GM10847 (cell line): ENCODE data around the gene PPP2R5C.

ENCODE experiments used
- POLR2A ChIP-seq: IDR thresholded peaks from 2 replicates; pipeline ENCODE4 v1.6.1; 2011; ENCODE audit not compliant: insufficient read length; ENCODE audit errors: extremely low read depth

Gene PPP2R5C

DNA sequence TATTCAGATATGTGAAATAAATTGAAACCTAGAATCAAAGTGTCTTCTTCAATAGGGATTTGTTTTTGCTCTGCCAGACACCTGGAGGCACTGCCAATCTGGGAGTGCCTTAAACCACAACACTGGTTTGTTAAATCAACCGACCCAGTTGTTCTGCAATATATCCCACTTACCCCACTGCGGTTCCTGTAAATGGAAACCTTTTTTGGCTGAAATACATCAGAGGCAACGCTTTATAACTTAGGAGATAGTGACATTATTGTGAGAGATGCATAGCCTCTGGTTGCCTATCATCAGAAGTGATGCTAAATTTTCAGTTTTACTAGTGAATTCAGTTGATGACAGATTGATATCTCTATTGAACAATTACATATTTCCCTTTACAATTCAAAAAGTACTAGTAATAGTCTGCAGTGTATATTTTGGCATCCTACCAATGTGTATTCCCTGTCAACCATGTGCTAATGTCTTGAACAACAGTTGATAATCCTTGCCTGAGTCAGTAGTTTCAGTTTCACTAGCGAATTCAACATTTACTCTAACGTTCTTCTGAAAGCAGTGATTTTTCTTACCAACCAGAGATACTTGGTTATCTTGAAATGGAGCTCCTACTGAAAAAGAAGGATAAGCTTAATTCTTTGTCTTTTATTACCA lies 30.5 kb downstream of the PPP2R5C start:
- TF ChIP-seq POLR2A: no peak

DNA sequence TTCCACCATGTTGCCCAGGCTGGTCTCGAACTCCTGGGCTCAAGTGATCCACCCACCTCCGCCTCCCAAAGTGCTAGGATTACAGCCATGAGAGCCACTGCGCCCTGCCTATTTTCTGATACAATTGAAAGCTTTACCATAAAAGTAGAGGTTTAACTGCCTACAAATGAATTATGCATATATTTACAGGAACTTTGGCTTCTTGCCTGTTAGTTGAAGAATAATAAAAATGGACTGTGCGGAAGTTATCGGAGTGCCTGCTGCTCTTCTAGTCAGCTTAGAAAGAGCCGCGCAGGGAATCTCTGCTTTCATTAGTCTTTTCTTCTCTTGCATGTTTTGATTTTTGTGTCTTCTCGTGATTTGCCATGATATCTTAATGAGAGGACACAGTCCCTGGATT lies 34.5 kb downstream of the PPP2R5C start:
- TF ChIP-seq POLR2A: no peak

DNA sequence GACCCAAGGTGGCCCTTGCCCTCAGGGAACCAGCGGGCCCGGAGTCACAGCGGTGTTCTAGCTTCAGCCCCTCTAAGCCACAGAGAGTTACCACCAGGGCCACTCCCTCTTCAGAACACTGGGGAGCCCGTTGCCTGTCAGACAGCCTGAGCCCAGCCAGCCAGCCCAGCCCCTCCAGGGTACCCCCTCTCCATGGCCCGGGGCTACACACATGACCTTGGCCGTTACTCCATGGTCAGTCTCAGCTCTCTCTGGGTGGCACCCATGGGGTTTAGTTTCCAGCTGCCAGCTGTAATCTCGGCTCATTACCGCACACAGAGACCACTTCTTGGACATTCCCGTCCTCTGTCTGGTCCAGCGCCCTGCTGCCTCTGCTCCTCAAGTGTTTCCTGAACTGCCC lies 35.0 kb downstream of the PPP2R5C start:
- TF ChIP-seq POLR2A: no peak

DNA sequence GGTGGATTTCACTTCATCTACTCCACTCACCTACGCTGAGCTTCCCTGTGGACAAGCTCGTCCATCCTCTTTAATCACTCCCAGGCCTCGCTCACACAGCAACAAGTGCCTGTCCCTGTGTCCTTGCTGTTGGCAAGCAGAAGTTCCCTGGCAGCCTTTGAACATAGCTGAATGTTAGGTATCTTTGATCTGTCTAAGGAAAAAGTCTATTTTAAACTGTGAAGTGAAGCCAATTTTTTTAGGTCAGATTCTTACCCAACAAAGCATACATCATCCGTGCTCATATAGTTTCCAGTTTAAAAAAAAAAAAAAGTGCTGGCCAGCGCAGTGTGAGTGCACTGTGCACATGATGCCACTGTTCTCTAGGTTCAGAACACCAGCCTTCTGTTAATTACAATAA lies 36.3 kb downstream of the PPP2R5C start:
- no peak for TF ChIP-seq POLR2A

DNA sequence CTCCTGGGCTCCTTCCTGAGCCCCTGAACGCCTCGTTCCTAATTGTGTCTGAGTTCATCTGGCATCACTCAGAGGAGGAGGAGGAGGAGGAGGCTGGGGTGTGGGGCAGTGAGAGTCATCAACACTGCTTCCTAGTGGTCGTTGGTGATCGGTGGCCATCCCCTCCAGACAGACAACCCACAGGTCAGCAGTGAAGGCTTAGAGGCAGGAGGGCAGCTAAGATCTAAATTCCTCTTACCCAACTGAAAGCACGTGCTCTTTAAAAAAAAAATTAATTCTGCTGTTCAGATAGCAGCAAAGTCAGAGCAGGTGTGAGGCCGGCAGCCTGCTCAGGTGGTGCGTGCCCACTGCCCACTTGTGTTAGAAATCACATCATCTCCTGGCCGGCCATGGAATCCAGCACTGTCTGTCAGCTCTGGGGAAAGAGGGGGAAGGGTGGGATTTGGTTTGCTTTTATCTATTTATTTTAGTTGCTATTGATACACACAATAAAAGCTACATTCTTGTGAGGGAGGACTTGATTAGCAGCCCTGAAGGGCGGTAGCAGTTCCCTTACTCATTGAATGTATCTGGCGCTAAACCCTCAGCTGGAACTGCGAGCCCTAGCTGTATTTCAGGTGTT lies 46.6 kb downstream of the PPP2R5C start:
- no peak for TF ChIP-seq POLR2A

DNA sequence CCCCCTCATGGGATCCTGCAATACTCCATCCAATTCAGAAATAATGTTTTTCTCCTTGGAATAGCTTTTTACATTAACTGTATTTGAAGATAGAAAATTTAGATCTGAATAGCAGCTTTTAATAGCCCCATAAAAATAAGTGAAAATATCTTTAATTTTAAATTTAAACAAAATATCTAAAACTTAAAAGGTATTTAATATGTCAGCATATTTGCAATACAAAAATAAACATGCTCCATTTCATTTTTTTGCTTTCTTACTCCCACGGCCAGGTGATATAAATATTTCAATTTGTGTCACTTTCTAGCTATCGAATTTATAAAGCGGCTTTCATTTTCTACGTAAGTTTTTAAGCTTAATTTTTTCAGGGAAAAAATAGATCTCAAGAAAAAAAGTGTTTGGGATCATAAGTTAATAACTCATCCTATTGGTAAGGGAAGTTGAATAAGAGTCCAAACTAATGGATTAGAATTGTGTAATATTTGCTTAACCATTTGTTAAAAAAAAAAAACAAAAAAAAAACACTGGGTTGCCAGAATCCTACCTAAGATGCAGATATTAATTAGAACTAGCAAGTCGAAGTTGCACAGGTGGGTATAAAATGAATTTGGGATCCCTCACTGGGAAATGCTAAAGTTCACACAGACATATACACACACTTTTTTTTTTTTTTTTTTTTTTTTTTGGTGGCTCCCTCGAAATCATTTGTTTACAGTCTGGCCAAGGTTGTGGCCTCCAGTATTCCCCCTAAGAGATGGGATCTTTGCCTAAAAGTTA lies 47.6 kb downstream of the PPP2R5C start:
- no peak for TF ChIP-seq POLR2A

DNA sequence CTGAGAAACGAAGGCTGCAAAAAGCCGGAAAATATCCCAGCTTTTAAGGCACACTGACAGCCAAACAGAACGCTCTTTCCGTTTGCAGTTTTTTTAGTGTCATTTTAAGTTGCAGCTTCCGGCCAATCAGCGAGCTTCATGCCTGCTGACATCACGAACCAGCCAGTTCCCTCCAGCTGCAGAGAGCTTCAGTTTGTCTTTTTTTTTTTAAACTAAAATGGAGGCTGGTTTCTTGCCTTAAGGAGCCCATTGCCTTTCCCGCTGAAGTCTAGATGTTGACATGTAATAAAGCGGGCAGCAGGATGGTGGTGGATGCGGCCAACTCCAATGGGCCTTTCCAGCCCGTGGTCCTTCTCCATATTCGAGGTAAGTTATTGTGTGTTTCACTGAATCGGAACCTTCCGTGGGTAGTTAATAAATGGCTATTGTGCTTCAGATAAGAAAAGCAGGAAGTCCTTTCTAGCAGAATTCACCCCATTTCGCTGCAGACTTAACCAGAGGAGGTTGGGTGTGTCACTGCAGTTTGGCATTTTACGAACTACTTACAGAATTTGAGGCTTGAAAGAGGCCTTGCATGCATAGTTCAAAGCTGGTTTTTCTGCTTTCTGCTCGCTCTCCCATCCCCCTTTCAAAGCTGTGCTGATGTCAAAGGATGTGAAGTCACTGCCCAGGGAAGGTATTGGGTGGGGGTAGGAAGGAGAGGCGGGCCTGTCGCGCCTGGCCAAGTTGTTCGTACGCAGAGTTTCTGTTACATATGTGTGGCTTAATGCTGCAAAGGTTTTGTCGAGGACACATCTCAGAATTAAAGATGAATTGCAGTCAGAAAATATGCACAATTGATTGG lies 48.4 kb downstream of the PPP2R5C start:
- TF ChIP-seq POLR2A: peak; percentile 41

DNA sequence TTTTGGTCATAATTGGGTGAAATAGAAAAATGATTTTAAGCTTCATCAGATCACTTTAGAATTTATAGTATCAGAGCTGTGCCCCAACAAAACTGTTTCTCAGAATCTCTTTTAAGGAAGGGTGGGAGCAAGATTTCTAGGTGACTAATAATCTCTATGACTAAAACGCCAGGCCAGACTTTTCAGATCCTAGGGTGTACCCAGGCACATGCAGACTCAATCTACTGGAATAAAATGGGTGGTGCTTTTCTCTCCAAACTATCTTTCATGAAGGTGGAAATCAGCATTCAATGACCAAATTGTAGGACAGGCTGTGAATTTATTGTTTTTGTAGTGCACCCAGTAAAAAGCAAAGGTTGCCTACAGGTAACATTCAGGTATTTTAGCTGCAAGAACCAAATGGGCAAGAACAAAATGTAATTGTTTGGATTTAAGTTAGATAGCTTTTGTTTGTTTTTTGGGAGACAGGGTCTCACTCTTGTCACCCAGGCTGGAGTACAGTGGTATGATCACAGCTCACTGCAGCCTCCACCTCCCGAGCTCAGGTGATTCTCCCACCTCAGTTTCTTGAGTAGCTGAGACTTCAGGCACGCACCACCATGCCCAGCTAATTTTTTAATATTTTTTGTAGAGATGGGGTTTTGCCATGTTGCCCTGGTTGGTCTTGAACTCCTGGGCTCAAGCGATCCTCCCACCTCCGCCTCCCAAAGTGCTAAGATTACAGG lies 49.5 kb downstream of the PPP2R5C start:
- TF ChIP-seq POLR2A: no peak

DNA sequence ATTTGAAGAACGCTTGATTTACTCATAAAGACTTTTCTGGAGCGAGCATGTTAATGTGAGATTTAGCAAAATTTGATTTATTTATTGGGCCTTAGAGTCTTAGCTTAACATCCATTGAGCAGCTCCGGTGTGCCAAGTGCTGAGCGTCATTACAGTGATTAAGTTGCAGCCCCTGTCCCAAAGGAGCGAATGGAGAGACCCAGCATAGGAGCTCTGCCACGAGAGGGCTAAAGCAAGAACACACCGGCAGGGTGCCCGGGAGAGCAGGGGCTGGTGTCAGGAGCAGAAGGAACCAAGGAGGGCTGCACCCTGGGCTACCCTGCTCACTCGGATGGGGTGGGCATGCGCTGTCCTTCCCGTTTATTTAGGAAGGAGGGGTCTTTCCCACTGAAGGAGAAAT lies 50.6 kb downstream of the PPP2R5C start:
- TF ChIP-seq POLR2A: no peak

DNA sequence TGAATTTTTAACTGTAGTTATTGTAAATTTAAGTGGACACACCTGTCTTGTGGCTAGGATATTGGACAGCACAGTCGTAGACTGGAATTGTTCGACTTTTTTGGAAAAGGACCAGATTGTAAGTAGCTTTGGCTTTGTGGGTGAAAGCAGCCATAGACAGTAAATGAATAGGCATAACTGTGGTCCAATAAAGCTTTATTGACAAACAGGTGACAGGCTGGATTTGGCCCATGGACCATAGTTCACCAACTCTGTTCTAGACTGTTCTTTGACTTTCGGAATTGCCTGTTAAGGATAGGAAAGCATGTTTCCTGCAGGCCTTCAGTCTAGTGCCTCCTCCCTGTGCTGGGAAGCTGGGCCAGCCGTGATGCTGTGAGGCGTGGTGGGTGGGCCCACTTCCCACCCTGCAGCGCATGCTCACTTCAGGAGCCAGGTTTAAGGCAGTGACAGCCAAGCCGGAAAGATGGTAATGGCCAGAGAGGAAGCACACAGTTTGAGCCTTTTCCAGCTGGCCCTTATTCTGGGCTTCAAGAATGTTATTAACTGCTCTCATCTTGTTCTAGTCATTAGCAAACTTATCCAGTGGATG lies 51.8 kb downstream of the PPP2R5C start:
- no peak for TF ChIP-seq POLR2A

DNA sequence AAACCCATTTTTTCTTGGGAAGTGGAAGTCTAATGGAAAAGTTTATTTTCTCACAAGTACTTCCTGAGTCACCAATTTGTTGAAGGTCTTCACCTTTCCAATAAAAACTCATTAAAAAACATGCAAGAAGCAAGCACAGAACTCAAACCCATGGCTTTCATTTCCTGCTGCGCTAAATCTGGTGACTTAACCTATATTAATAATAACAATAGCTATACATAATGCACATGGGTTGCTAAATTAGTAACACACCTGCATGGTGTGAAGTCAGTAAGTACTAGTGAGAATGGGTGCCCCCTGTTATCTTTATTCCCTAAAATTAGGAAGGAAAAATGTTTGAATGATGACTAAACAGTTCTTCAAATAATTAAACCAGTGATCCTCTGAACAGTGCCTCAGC lies 52.3 kb downstream of the PPP2R5C start:
- TF ChIP-seq POLR2A: no peak

DNA sequence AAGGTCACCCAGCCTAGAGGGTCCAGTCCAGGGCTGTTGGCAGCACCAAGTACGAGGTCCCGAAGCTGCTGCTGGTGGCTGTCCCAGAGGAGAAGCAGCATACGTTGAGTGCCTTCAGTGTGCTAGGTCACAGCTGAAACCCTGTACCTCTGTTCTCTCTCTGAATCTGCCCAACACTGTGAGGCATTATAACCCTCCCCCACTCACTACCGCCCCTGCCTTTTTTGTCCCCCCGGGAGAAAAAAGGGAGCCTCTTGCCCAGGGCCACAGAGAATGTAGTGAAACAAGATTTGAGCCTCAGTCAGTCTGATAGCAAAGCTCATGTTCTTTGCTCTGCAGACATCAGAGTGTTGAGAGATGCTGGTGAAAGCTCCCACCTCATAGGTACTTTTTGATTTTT lies 53.4 kb downstream of the PPP2R5C start:
- TF ChIP-seq POLR2A: no peak

DNA sequence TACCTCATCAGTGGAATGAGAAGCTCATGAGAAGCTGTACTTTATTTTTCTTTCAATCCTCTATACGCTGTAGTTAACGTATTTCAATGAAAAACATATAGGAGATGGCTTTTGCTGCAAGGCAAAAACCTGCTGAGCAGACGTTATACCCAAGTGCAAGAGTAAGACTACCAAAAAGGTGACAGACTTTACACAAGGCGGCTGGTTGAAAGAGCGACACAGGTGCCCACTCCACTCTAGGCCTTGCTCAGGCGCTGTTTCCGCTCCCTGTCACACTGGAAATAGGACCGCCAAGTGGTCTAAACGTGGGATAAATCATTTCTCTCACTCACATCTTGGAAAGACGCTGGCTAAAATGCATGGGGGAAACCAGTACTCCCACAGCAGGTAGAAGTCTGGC lies 54.5 kb downstream of the PPP2R5C start:
- no peak for TF ChIP-seq POLR2A

DNA sequence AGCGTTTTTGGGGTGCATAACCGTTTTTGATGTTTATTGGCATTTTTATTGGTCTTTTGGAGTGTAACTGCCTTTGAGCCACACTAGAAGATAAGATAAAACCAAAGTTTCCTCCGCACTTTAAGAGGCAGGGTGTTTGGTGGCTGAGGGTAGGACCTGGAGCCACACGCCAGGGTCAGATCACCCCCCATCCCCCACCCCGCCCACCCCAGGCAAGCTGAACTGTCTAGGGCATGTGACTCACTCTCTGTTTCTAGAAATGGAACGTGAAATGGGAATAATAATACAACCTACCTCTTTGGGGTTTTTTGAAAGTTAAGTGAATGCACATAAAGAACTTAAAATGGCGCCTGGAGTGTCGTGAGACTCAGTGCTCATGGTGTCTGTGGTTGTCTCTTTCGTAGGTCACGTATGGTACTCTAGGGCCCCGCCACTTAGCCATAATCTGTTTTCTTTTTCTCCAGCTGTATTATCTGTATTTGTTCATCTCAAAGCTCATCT lies 56.0 kb downstream of the PPP2R5C start:
- no peak for TF ChIP-seq POLR2A
